A549 (cell line): Measurements from ENCODE around the gene TTC28. TPM values are rescaled to one million over a fixed set of nuclear protein-coding genes. Genes with fewer than 3 reads are reported as not detected.
"Not testable (repeated sequence)": the region's sequence is repeated elsewhere in the genome, so short reads cannot be mapped to it uniquely, and the experiment has no call there.

ENCODE experiments used
- ATAC-seq, 2 experiments: fragments of 200-7000 bp in 1 of 2; fragments of >200 bp in 1 of 2; cut with Nextera tagmentation in 1 of 2; cut with Tn5 transposase in 1 of 2; 3 replicates each; pipeline versions ENCODE4 v1.8.0 to v1.9.1; 2018 to 2020; ENCODE audit warnings: mild to moderate bottlenecking in 1 of 2, moderate library complexity in 1 of 2
- CTCF ChIA-PET: fragments of 300-600 bp; sonication (Branson Sonifier 250); formaldehyde crosslinking; extraction: SDS; loops from one replicate; lab custom pipeline; 2021; ENCODE audit warnings: antibody characterized with exemption, inconsistent platforms; lab: Yijun Ruan, JAX
- POLR2A ChIA-PET: fragments of 350-600 bp; formaldehyde crosslinking; extraction: SDS; loops from one replicate; lab custom pipeline; 2021; ENCODE audit warnings: antibody characterized with exemption, inconsistent platforms; lab: Yijun Ruan, JAX
- DNase-seq, 2 experiments: peaks; one replicate each; pipeline versions ENCODE4 v3.0.0 to v3.0.0-alpha.2; 2011 to 2016; ENCODE audit warnings: low read depth in 1 of 2, low spot score in 1 of 2
- FAIRE-seq: peaks from 2 replicates; lab custom pipeline; 2011; peaks lifted over from hg19 to GRCh38; lab: Jason Lieb, UNC
- H3K27ac ChIP-seq, 2 experiments: fragments of >200 bp; sonication (Bioruptor Twin); formaldehyde crosslinking; 3 replicates each; pipeline ENCODE4 v1.5.1; 2016 to 2017
- H3K4me1 ChIP-seq: fragments of >200 bp; sonication (Bioruptor Twin); formaldehyde crosslinking; 3 replicates; pipeline ENCODE4 v1.6.1; 2016
- H3K4me2 ChIP-seq: fragments of >200 bp; sonication (Bioruptor Twin); formaldehyde crosslinking; 3 replicates; pipeline ENCODE4 v1.6.1; 2016
- H3K4me3 ChIP-seq: fragments of >200 bp; sonication (Bioruptor Twin); formaldehyde crosslinking; 3 replicates; pipeline ENCODE4 v1.5.1; 2016
- H3K9me3 ChIP-seq: fragments of >200 bp; sonication (Bioruptor Twin); formaldehyde crosslinking; 3 replicates; pipeline ENCODE4 v1.6.1; 2016
- BHLHE40 ChIP-seq: IDR thresholded peaks from 2 replicates; pipeline ENCODE4 v1.6.1; 2012; ENCODE audit warnings: low read depth, low read length, inconsistent platforms
- CBX8 ChIP-seq: fragments of 200-600 bp; sonication (generic); IDR thresholded peaks from 2 replicates; pipeline ENCODE4 v1.6.1; 2016
- CHD4 ChIP-seq: fragments of 200-600 bp; sonication (generic); IDR thresholded peaks from 2 replicates; pipeline ENCODE4 v1.6.1; 2016; ENCODE audit warnings: antibody characterized with exemption, mild to moderate bottlenecking, borderline replicate concordance
- FOSB ChIP-seq: fragments of 250-450 bp; sonication (Bioruptor Pico); IDR thresholded peaks from 2 replicates; pipeline ENCODE4 v1.5.0; 2020; ENCODE audit warnings: mild to moderate bottlenecking, moderate library complexity
- FOSL2 ChIP-seq, 2 experiments: fragments of 450-650 bp in 1 of 2; fragments of >200 bp in 1 of 2; sonication (Bioruptor Twin) in 1 of 2; formaldehyde crosslinking; IDR thresholded peaks; 2 replicates each; pipeline versions ENCODE4 v1.5.0 to v1.6.1; 2016 to 2020; ENCODE audit warnings: mild to moderate bottlenecking in 1 of 2, moderate library complexity in 1 of 2
- GATA3 ChIP-seq: IDR thresholded peaks from 2 replicates; pipeline ENCODE4 v1.6.1; 2012; ENCODE audit warnings: borderline replicate concordance
- JUN ChIP-seq, 2 experiments: fragments of >200 bp; sonication (Bioruptor Twin); formaldehyde crosslinking; IDR thresholded peaks; 2 replicates in 1 of 2; 3 replicates in 1 of 2; pipeline ENCODE4 v1.6.1; 2016 to 2017
- KDM1A ChIP-seq: fragments of 200-600 bp; sonication (generic); IDR thresholded peaks from 2 replicates; pipeline ENCODE4 v1.6.1; 2016; ENCODE audit warnings: low read depth, mild to moderate bottlenecking
- KDM5A ChIP-seq: fragments of 200-600 bp; sonication (generic); IDR thresholded peaks from 2 replicates; pipeline ENCODE4 v1.6.1; 2016; ENCODE audit warnings: antibody characterized with exemption, mild to moderate bottlenecking
- MAFK ChIP-seq: fragments of 450-650 bp; IDR thresholded peaks from 2 replicates; pipeline ENCODE4 v1.6.1; 2014; ENCODE audit not compliant: partially characterized antibody
- NPAS2 ChIP-seq: fragments of 250-450 bp; sonication (Bioruptor Pico); IDR thresholded peaks from 2 replicates; pipeline ENCODE4 v1.8.0; 2022; ENCODE audit warnings: mild to moderate bottlenecking, moderate library complexity, borderline replicate concordance
- POLR2A ChIP-seq: IDR thresholded peaks from 2 replicates; pipeline ENCODE4 v1.6.1; 2012; ENCODE audit warnings: mild to moderate bottlenecking, low read length
- RCOR1 ChIP-seq: fragments of 150-350 bp; IDR thresholded peaks from 2 replicates; pipeline ENCODE4 v1.6.1; 2014; ENCODE audit warnings: antibody characterized with exemption, low read length, low read depth
- RFX5 ChIP-seq: fragments of 450-650 bp; IDR thresholded peaks from 2 replicates; pipeline ENCODE4 v1.7.1; 2014; ENCODE audit warnings: antibody characterized with exemption, mild to moderate bottlenecking, moderate library complexity
- SREBF2 ChIP-seq: fragments of 450-650 bp; IDR thresholded peaks from 2 replicates; pipeline ENCODE4 v1.6.1; 2014; ENCODE audit warnings: mild to moderate bottlenecking, moderate library complexity
- TFCP2L1 ChIP-seq: fragments of 250-450 bp; sonication (Bioruptor Pico); IDR thresholded peaks from 2 replicates; pipeline ENCODE4 v1.5.0; 2021; ENCODE audit warnings: mild to moderate bottlenecking
- TP53 ChIP-seq: fragments of 250-450 bp; sonication (Bioruptor Pico); IDR thresholded peaks from 2 replicates; pipeline ENCODE4 v1.5.0; 2021; ENCODE audit warnings: mild to moderate bottlenecking, moderate library complexity
- ZC3H11A ChIP-seq: fragments of 450-650 bp; IDR thresholded peaks from 2 replicates; pipeline ENCODE4 v1.6.1; 2014; ENCODE audit warnings: antibody characterized with exemption, mild to moderate bottlenecking
- ZFP36 ChIP-seq: fragments of 450-650 bp; IDR thresholded peaks from 2 replicates; pipeline ENCODE4 v1.6.1; 2014; ENCODE audit warnings: borderline replicate concordance; ENCODE audit not compliant: partially characterized antibody
- WGBS: methylation state at CpG from one replicate; pipeline ENCODE4 v1.1.6; 2017; ENCODE audit errors: missing lambda C conversion rate; 5-methylcytosine and 5-hydroxymethylcytosine counted together
- polyA plus RNA-seq, 4 experiments: library from polyadenylated mRNA; depleted of rRNA in 3 of 4; stranded (reverse); fragments of >200 nt; fragmentation: RNase III in 1 of 4; extraction: RNeasy Plus Mini Kit Qiagen cat#74134 plus additional on column Dnase treatment in 1 of 4; gene quantifications; 2 replicates in 3 of 4; 3 replicates in 1 of 4; pipeline ENCODE4 v1.2.3, GENCODE V29; 2011 to 2017
- TF ChIP-seq, protein P1 (sequence below): fragments of >200 bp; sonication (Bioruptor Twin); formaldehyde crosslinking; IDR thresholded peaks from 3 replicates; pipeline ENCODE4 v1.5.1; 2016
- TF ChIP-seq, protein P2 (sequence below): fragments of 450-650 bp; IDR thresholded peaks from 2 replicates; pipeline ENCODE4 v1.6.1; 2014; ENCODE audit warnings: antibody characterized with exemption

TTC28 gene
- polyA plus RNA-seq, 2 of the 4 experiments (the other 2 are of a cell fraction): 2.6 to 3.8 TPM

DNA sequence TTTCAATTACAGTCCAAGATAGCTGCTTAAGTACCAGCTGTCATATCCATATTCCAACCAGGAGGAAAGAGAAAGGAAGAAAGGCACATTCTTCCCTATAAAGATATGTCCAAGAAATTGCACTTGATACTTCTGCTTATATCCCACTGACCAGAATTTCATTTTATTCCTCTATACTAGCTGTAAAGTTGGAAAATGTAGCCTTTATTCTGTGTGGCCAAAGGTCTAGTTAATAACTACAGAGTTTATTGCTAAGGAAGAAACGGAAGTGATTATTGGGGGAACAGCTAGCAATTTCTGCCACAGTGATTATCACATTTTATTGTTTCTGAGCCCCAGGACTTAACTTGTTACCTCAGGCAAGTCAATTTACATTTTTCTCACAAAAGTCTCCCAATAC lies 213.8 kb downstream of the TTC28 start (continued):
- TF ChIP-seq, protein P1, sequence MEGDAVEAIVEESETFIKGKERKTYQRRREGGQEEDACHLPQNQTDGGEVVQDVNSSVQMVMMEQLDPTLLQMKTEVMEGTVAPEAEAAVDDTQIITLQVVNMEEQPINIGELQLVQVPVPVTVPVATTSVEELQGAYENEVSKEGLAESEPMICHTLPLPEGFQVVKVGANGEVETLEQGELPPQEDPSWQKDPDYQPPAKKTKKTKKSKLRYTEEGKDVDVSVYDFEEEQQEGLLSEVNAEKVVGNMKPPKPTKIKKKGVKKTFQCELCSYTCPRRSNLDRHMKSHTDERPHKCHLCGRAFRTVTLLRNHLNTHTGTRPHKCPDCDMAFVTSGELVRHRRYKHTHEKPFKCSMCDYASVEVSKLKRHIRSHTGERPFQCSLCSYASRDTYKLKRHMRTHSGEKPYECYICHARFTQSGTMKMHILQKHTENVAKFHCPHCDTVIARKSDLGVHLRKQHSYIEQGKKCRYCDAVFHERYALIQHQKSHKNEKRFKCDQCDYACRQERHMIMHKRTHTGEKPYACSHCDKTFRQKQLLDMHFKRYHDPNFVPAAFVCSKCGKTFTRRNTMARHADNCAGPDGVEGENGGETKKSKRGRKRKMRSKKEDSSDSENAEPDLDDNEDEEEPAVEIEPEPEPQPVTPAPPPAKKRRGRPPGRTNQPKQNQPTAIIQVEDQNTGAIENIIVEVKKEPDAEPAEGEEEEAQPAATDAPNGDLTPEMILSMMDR: no peak
- TF ChIP-seq SREBF2 (no peak), GATA3 (no peak), JUN (IDR thresholded peaks at IDR 0.05) (no peak), CBX8 (no peak), BHLHE40 (no peak), FOSL2 (IDR thresholded peaks at IDR 0.05) (no peak), FOSL2 (CRISPR knock-in tag; IDR thresholded peaks at IDR 0.05) (no peak), POLR2A (no peak), KDM1A (no peak), RFX5 (no peak)

DNA sequence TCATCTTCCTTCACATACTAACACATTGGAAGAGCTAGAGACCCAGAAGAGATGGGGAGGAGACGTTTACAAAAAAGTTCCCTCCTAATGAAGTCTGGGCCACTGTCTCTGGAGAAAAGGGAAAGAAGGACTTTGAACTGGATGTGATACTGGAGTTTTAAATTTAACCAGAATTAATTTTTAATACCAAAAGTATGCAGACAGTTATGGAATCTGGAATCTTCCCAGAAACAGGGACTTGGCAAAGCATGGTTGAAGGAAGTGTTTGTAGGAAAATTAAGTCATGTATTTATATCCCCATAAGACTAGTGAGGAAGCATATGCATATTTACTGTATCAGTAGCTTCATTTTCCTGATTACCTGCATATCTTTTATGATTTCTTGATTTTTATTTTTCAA lies 215.5 kb downstream of the TTC28 start:
- TF ChIP-seq TP53 (no peak), KDM5A (no peak), BHLHE40 (no peak), TFCP2L1 (CRISPR knock-in tag) (no peak), MAFK (no peak), ZC3H11A (no peak), ZFP36 (no peak)
- TF ChIP-seq, protein P2, sequence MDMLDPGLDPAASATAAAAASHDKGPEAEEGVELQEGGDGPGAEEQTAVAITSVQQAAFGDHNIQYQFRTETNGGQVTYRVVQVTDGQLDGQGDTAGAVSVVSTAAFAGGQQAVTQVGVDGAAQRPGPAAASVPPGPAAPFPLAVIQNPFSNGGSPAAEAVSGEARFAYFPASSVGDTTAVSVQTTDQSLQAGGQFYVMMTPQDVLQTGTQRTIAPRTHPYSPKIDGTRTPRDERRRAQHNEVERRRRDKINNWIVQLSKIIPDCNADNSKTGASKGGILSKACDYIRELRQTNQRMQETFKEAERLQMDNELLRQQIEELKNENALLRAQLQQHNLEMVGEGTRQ: no peak
- TF ChIP-seq, all 56 proteins: peak for 0
- no peak for ATAC-seq
- ChIA-PET CTCF (no interaction called here), POLR2A (no interaction called here)
- Histone ChIP-seq H3K4me3 (no peak overlapping the region), H3K9me3 (no peaks in the 10 kb centered on the region), H3K27ac (peak overlapping the region; percentile 25 to 45; a peak in 3 of 6 replicates), H3K4me1 (peaks cover 14% of the 10 kb centered on the region), H3K4me2 (peak overlapping the region; percentile 33)
- DNase-seq: peak in 1 of 2 experiments; percentile 35
- 12% methylated on average over 1 of the region's 1 CpG for WGBS
- no peak for FAIRE-seq

DNA sequence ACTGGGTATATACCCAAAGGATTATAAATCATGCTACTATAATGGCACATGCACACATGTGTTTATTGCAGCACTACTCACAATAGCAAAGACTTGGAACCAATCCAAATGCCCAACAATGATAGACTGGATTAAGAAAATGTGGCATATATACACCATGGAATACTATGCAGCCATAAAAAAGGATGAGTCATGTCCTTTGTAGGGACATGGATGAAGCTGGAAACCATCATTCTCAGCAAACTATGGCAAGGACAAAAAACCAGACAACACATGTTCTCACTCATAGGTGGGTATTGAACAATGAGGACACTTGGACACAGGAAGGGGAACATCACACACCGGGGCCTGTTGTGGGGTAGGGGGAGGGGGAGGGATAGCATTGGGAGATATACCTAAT lies 216.2 kb downstream of the TTC28 start:
- CTCF ChIA-PET, POLR2A ChIA-PET, H3K4me3 ChIP-seq, H3K27ac ChIP-seq, ATAC-seq, H3K4me2 ChIP-seq, H3K9me3 ChIP-seq, FAIRE-seq, DNase-seq: not testable (repeated sequence)
- WGBS: 83% methylated on average over 1 of the region's 1 CpG
- peaks cover 14% of the 10 kb centered on the region for H3K4me1 ChIP-seq

DNA sequence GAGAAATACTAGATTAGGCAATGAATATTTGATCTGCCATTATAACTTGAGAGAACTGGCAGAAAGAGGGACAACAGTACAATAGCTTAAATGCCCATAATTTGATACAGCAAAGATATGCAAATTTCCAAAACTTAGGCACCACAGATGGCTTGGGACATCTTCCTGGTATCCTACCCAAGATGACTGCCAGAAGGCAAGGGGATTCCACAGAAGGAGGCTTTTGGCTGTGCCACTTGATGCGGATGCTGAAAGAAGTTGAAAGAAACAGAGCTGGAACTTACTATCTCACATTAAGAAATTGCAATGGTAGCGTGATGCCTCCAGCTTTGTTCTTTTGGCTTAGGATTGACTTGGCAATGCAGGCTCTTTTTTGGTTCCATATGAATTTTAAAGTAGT lies 216.7 kb downstream of the TTC28 start:
- TF ChIP-seq FOSB: no peak
- TF ChIP-seq TP53: no peak
- no peak for TF ChIP-seq GATA3
- no peak for TF ChIP-seq KDM1A
- TF ChIP-seq TFCP2L1 (CRISPR knock-in tag): no peak
- TF ChIP-seq NPAS2 (CRISPR knock-in tag): no peak
- TF ChIP-seq SREBF2: no peak
- TF ChIP-seq, protein P1: no peak
- TF ChIP-seq RCOR1: no peak
- no peak for TF ChIP-seq CHD4
- no peak for TF ChIP-seq FOSL2 (IDR thresholded peaks at IDR 0.05)
- no peak for TF ChIP-seq FOSL2 (CRISPR knock-in tag; IDR thresholded peaks at IDR 0.05)
- TF ChIP-seq, protein P2: no peak
- H3K4me3 ChIP-seq: no peak overlapping the region
- ChIA-PET POLR2A (no interaction called here), CTCF (no interaction called here)
- no peak overlapping the region for H3K27ac ChIP-seq
- peaks cover 14% of the 10 kb centered on the region for H3K4me1 ChIP-seq
- no peak overlapping the region for H3K4me2 ChIP-seq
- FAIRE-seq (no peak), DNase-seq (no peak), ATAC-seq (no peak)
- H3K9me3 ChIP-seq: no peaks in the 10 kb centered on the region
- 95% methylated on average over 2 of the region's 2 CpGs for WGBS
